Cardiac muscle cell (in vitro differentiated cells and primary cell): ENCODE results near the gene CPPED1. TPM values are rescaled to one million over a fixed set of nuclear protein-coding genes. Genes with fewer than 3 reads are reported as not detected.

ENCODE experiments used
- DNase-seq, 2 donors: peaks; one replicate each; pipeline versions ENCODE4 v3.0.0 to v3.0.0-alpha.2; 2010 to 2017; ENCODE audit warnings: low read depth in 1 of 2, low spot score in 1 of 2
- H3K27ac ChIP-seq: fragments of 200-600 bp; sonication (generic); 2 replicates; pipeline ENCODE4 v1.5.1; 2016
- H3K27me3 ChIP-seq: fragments of 200-600 bp; sonication (generic); 2 replicates; pipeline ENCODE4 v1.6.0; 2016; ENCODE audit warnings: control low read depth
- H3K36me3 ChIP-seq: fragments of 200-600 bp; sonication (generic); 2 replicates; pipeline ENCODE4 v1.5.1; 2016; ENCODE audit warnings: control low read depth
- H3K4me1 ChIP-seq: fragments of 200-600 bp; sonication (generic); 2 replicates; pipeline ENCODE4 v1.8.1; 2017; ENCODE audit warnings: low read depth, mild to moderate bottlenecking, mixed run types
- H3K4me3 ChIP-seq: fragments of 200-600 bp; sonication (generic); 2 replicates; pipeline ENCODE4 v1.5.1; 2016; ENCODE audit warnings: mild to moderate bottlenecking
- H3K9me3 ChIP-seq: fragments of 200-600 bp; sonication (generic); 2 replicates; pipeline ENCODE4 v1.5.1; 2017; ENCODE audit warnings: low read depth, mild to moderate bottlenecking, control low read depth
- polyA plus RNA-seq: library from polyadenylated mRNA; unstranded; fragments of >200 nt; fragmentation: Nextera tagmentation; extraction: Ambion mirVana; gene quantifications from 2 replicates; pipeline ENCODE4 v1.2.1, GENCODE V29; 2016
- total RNA-seq: library from RNA; depleted of rRNA; stranded (reverse); fragments of >200 nt; gene quantifications from 2 replicates; pipeline ENCODE4 v1.2.3, GENCODE V29; 2016
- TF ChIP-seq, protein P1 (sequence below): IDR thresholded peaks from 2 replicates; pipeline ENCODE4 v1.5.1; 2012; ENCODE audit warnings: low read depth, mild to moderate bottlenecking, low read length

The CPPED1 gene
- total and polyA plus RNA-seq, 2 experiments from 2014 or later = 10.0 to 12.0 TPM

DNA sequence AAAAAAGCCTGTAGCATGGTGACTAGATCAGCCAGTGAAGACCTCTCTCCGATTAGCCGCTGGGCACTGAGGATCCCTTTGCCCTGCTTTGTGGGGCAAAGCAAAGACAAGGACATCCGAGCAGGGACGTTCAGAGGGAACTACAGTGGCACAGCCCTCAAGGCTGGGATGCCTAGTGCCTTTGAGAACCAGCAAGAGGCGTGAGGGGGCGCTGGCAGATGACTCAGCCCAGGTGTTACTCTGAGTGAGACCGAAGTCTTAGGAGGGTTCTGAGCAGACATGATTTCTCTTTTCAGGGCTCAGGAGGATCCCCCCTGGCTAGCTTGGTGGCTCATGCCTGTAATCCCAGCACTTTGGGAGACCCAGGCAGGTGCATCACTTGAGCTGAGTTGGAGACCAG, 178.6 kb downstream of the CPPED1 start:
- no peak overlapping the region for H3K4me3 ChIP-seq
- TF ChIP-seq, protein P1, sequence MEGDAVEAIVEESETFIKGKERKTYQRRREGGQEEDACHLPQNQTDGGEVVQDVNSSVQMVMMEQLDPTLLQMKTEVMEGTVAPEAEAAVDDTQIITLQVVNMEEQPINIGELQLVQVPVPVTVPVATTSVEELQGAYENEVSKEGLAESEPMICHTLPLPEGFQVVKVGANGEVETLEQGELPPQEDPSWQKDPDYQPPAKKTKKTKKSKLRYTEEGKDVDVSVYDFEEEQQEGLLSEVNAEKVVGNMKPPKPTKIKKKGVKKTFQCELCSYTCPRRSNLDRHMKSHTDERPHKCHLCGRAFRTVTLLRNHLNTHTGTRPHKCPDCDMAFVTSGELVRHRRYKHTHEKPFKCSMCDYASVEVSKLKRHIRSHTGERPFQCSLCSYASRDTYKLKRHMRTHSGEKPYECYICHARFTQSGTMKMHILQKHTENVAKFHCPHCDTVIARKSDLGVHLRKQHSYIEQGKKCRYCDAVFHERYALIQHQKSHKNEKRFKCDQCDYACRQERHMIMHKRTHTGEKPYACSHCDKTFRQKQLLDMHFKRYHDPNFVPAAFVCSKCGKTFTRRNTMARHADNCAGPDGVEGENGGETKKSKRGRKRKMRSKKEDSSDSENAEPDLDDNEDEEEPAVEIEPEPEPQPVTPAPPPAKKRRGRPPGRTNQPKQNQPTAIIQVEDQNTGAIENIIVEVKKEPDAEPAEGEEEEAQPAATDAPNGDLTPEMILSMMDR = no peak

DNA sequence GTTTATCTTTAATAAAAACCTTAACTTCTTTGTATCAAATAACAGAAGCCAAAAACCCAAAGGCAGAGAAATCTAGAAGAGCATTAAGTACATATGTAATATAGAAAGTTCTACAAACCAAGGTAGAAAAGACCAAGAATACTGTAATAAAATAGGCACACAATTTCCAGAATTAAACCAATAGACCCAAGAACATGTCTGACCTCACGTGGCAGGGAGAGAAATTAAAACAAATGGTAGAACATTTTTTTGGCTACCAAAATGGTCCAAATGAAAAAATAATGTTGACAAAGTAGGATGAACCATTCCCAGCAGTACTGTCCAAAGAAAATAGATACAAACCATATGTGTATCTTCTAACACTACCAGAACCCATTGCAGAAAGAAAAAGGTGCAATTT, 183.5 kb downstream of the CPPED1 start:
- Histone ChIP-seq H3K27me3 (no peaks in the 10 kb centered on the region), H3K9me3 (no peaks in the 10 kb centered on the region), H3K36me3 (no peaks in the 10 kb centered on the region), H3K4me3 (no peak overlapping the region), H3K4me1 (no peaks in the 10 kb centered on the region), H3K27ac (no peak overlapping the region)
- TF ChIP-seq, protein P1 = no peak
- no peak for DNase-seq

More for the DNA sequence above, 178.6 kb downstream of the CPPED1 start:
- DNase-seq = no peak
- no peaks in the 10 kb centered on the region for H3K4me1 ChIP-seq
- H3K27ac ChIP-seq = no peak overlapping the region
- H3K27me3 ChIP-seq = no peaks in the 10 kb centered on the region
- no peaks in the 10 kb centered on the region for H3K36me3 ChIP-seq
- H3K9me3 ChIP-seq = no peaks in the 10 kb centered on the region

DNA sequence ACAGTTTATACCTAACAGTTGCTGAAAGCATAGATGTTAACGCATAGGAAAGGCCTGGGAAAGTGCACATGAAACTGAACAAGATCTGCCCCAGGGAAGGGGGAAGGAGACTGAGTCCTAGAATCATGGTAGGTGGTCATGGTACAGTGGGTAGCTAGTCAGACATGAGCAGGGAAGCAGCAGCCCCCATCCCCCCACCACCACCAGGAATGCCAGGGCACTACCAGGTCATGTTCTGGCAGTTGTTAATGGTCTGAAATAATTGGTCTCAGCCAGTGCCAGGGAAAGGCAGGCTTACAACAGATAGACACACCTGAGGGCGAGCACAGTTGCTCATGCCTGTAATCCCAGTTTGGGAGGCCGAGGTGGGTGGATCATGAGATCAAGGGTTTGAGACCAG, 185.2 kb downstream of the CPPED1 start:
- no peak for DNase-seq
- TF ChIP-seq, protein P1 = no peak
- Histone ChIP-seq H3K4me3 (no peak overlapping the region), H3K36me3 (no peaks in the 10 kb centered on the region), H3K9me3 (no peaks in the 10 kb centered on the region), H3K27me3 (no peaks in the 10 kb centered on the region), H3K4me1 (no peaks in the 10 kb centered on the region), H3K27ac (no peak overlapping the region)

DNA sequence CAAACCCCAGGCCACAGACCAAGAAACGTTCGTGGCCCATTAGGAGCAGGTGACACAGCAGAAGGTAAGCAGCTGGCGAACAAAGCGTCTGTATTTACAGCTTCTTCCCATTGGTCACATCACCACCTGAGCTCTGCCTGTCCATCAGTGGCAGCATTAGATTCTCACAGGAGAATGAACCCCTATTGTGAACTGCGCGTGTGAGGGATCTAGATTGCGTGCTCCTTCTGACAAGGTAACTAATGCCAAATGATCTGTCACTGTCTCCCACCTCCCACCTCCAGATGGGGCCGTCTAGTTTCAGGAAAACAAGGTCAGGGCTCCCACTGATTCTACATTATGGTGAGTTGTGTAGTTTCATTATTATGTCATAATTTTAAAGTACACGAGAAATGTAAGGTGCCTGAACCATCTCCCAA, 186.3 kb downstream of the CPPED1 start:
- H3K27me3 ChIP-seq = no peaks in the 10 kb centered on the region
- DNase-seq = no peak
- H3K4me1 ChIP-seq = no peaks in the 10 kb centered on the region
- TF ChIP-seq, protein P1 = no peak
- H3K27ac ChIP-seq = no peak overlapping the region
- no peaks in the 10 kb centered on the region for H3K9me3 ChIP-seq
- no peak overlapping the region for H3K4me3 ChIP-seq
- H3K36me3 ChIP-seq = no peaks in the 10 kb centered on the region

DNA sequence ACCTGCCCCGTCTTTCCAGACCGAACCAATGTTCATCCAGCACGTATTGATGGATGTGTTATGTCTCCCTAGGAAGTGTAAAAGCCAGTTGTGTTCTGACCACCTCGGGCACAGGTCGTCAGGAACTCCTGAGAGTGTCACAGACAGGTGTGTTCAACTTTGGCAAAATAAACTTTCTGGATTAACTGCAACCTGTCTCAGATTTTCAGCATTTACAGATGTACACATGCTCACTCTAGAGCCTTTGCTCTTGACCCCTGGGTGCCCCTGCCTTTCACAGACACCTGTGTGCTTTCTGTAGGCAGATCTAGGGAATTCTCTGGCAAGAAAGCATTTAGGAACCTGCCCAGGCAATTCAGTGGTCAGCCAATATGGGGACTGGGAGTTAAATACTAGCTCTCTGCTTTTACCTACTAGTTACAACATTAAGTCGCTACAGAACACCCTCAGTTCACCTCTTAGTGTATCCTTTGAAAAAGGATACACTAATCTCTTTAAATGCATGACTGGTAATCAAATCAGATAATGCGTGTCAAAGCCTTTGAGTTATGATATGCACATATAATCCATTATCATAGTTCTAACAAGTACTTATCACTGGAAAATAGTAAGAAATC, 188.9 kb downstream of the CPPED1 start:
- no peak overlapping the region for H3K27ac ChIP-seq
- no peak for DNase-seq

More for the DNA sequence above, 188.9 kb downstream of the CPPED1 start:
- H3K9me3 ChIP-seq = no peaks in the 10 kb centered on the region
- H3K4me1 ChIP-seq = no peaks in the 10 kb centered on the region
- no peaks in the 10 kb centered on the region for H3K36me3 ChIP-seq
- H3K4me3 ChIP-seq = no peak overlapping the region
- H3K27me3 ChIP-seq = no peaks in the 10 kb centered on the region
- TF ChIP-seq, protein P1 = no peak
